ENCODE results near the gene ETS1.

The ETS1 gene

GRCh38 chr11:128593281-128593680 lies 5.9 kb upstream of the ETS1 start:
- TF ChIP-seq, protein P1, sequence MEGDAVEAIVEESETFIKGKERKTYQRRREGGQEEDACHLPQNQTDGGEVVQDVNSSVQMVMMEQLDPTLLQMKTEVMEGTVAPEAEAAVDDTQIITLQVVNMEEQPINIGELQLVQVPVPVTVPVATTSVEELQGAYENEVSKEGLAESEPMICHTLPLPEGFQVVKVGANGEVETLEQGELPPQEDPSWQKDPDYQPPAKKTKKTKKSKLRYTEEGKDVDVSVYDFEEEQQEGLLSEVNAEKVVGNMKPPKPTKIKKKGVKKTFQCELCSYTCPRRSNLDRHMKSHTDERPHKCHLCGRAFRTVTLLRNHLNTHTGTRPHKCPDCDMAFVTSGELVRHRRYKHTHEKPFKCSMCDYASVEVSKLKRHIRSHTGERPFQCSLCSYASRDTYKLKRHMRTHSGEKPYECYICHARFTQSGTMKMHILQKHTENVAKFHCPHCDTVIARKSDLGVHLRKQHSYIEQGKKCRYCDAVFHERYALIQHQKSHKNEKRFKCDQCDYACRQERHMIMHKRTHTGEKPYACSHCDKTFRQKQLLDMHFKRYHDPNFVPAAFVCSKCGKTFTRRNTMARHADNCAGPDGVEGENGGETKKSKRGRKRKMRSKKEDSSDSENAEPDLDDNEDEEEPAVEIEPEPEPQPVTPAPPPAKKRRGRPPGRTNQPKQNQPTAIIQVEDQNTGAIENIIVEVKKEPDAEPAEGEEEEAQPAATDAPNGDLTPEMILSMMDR (IDR thresholded peaks at IDR 0.05; ENCODE audit: low read depth, low read length): no peak
- no peak for DNase-seq (ENCODE audit: extremely low read depth, low read depth)

DNA sequence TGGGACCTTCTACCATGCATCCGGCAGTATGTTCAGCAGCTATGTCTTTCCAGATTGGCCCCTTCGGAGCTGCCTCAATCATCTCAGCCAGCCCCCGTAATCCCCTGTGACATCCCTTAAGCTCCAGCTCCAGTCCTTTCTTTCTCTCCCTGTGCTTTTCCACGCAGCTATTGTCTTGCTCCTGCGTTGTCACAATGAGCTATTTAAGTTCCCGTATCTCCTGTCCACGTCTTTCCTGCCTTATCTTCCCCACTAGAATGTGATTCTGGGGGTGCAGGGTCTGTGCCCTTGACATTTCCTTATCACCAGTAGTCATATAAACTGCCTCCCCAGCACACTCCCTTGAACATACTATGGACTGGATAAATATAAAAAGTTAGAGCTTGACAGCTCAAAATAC lies 5.1 kb upstream of the ETS1 start:
- TF ChIP-seq, protein P1 (IDR thresholded peaks at IDR 0.05; ENCODE audit: low read depth, low read length): no peak
- DNase-seq (ENCODE audit: extremely low read depth, low read depth): no peak

- TF ChIP-seq, protein P1 (IDR thresholded peaks at IDR 0.05; ENCODE audit: low read depth, low read length): no peak
- DNase-seq (ENCODE audit: extremely low read depth, low read depth): no peak
These were observed 3.2 kb upstream of the ETS1 start for GRCh38 chr11:128590587-128590986.

GRCh38 chr11:128589998-128590397 lies 2.6 kb upstream of the ETS1 start:
- TF ChIP-seq, protein P1 (IDR thresholded peaks at IDR 0.05; ENCODE audit: low read depth, low read length): no peak
- no peak for DNase-seq (ENCODE audit: extremely low read depth, low read depth)

GRCh38 chr11:128588093-128588492 lies 735 bp upstream of the ETS1 start:
- no peak for DNase-seq (ENCODE audit: extremely low read depth, low read depth)
- TF ChIP-seq, protein P1 (IDR thresholded peaks at IDR 0.05; ENCODE audit: low read depth, low read length): no peak

DNA sequence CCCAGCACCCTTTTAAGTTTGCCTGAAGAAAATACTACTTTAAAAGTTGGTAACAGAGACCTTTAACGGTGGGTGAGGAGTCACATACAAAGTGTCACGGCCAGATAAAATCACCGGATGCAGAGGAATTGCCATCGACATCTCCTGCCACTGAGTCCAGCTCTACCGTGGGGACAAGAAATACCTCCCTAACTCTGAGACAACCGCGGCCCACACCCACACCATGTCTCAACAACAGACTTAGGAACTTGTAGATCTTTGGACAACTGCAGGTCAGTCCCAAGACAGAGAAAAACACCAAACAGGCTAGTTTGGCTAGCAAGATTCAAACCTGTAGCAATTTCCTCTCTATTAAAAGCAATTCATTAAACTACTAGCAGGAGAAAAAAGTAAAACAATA lies 669 bp downstream of the ETS1 start:
- TF ChIP-seq, protein P1 (IDR thresholded peaks at IDR 0.05; ENCODE audit: low read depth, low read length): no peak
- DNase-seq (ENCODE audit: extremely low read depth, low read depth): no peak

DNA sequence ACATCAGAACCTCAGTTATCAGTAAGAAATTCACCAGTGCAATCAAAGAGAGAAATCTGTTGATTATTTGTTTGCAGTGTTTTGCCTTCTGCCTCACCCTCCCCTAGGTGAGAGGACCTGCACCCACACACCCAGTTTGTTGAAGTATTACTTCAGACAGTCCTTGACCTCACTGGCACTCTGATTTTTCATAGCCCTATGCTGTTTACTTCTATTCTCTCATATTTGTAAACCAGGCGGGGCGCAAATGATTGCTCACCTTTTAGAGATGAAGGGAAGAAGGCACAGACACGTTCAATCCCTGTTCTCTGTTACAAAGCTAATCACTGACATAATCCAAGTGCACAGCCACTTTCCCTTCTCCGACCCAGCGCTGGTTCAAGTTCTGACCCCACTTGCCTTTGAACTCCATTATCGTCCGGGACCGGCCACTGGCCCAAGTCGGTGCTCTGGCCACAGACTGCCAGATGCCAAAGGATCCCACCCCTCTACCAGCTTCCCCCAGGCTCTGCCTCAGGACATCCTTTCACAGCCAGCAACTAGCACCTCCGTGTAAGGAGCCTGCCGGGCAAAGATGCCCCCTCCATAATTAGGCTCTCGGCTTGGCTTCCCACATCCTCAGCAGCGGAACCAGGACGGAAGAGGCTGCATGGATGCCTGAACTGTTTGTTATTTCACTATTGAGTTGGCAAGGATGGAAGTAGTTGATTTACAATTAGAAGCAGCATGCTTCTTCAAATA lies 1.7 kb downstream of the ETS1 start:
- DNase-seq (ENCODE audit: extremely low read depth, low read depth): no peak
- TF ChIP-seq, protein P1 (IDR thresholded peaks at IDR 0.05; ENCODE audit: low read depth, low read length): no peak
